Esophagus squamous epithelium (tissue), 5 donors: ENCODE results near the gene SLC27A1. TPM values are rescaled to one million over a fixed set of nuclear protein-coding genes. Genes with fewer than 3 reads are reported as not detected.

Experiments used
- DNase-seq: peaks from one replicate; lab custom pipeline; 2025; lab: John Stamatoyannopoulos, UW
- H3K27ac ChIP-seq, 4 donors: fragments of 200-600 bp; sonication (generic); one replicate each; pipeline ENCODE4 v1.5.1; 2016 to 2019; ENCODE audit warnings: mild to moderate bottlenecking in 1 of 4
- H3K27me3 ChIP-seq, 4 donors: fragments of 200-600 bp; sonication (generic); 1 replicate in 3 of 4; 2 replicates in 1 of 4; pipeline versions ENCODE4 v1.5.1 to v1.6.0; 2017 to 2021; ENCODE audit warnings: antibody characterized with exemption in 1 of 4
- H3K36me3 ChIP-seq, 3 donors: fragments of 200-600 bp; sonication (generic); one replicate each; pipeline ENCODE4 v1.5.1; 2016 to 2019
- H3K4me1 ChIP-seq, 3 donors: fragments of 200-600 bp; sonication (generic); one replicate each; pipeline ENCODE4 v1.5.1; 2017 to 2019
- H3K4me3 ChIP-seq, 4 donors: fragments of 200-600 bp; sonication (generic); 1 replicate in 3 of 4; 2 replicates in 1 of 4; pipeline ENCODE4 v1.5.1; 2016 to 2019; ENCODE audit warnings: mild to moderate bottlenecking in 2 of 4, moderate library complexity in 1 of 4
- H3K9me3 ChIP-seq, 3 donors: fragments of 200-600 bp; sonication (generic); one replicate each; pipeline ENCODE4 v1.5.1; 2016 to 2019
- CTCF ChIP-seq, 6 experiments: fragments of 450-650 bp in 4 of 6; fragments of 200-600 bp in 2 of 6; sonication (generic) in 2 of 6; IDR thresholded peaks; one replicate each; pipeline ENCODE4 v1.5.1; 2016 to 2019; ENCODE audit warnings: antibody characterized with exemption in 6 of 6, mild to moderate bottlenecking in 4 of 6, moderate library complexity in 4 of 6
- POLR2A ChIP-seq, 4 donors: fragments of 450-650 bp; IDR thresholded peaks; one replicate each; pipeline ENCODE4 v1.6.1; 2017; ENCODE audit warnings: antibody characterized with exemption in 4 of 4, mild to moderate bottlenecking in 4 of 4, moderate library complexity in 3 of 4
- WGBS, 2 donors: methylation state at CpG; one replicate each; pipeline ENCODE4 v1.1.5; 2018; 5-methylcytosine and 5-hydroxymethylcytosine counted together
- intact Hi-C: fragments of 100-400 bp; cut with DNase I; formaldehyde crosslinking; loops from one replicate; pipeline ENCODE4 v1.15.0; 2022
- total RNA-seq, 4 donors: library from RNA; depleted of rRNA; stranded (reverse); fragments of >200 nt; gene quantifications; one replicate each; pipeline ENCODE4 v1.1.0, GENCODE V29; 2016
- donor health status: DM: yes; HTN: yes; CAD: no.

SLC27A1 gene
- total RNA-seq, 4 donors from 2014 or later: 4.1 to 19.5 (median 8.7) TPM

DNA sequence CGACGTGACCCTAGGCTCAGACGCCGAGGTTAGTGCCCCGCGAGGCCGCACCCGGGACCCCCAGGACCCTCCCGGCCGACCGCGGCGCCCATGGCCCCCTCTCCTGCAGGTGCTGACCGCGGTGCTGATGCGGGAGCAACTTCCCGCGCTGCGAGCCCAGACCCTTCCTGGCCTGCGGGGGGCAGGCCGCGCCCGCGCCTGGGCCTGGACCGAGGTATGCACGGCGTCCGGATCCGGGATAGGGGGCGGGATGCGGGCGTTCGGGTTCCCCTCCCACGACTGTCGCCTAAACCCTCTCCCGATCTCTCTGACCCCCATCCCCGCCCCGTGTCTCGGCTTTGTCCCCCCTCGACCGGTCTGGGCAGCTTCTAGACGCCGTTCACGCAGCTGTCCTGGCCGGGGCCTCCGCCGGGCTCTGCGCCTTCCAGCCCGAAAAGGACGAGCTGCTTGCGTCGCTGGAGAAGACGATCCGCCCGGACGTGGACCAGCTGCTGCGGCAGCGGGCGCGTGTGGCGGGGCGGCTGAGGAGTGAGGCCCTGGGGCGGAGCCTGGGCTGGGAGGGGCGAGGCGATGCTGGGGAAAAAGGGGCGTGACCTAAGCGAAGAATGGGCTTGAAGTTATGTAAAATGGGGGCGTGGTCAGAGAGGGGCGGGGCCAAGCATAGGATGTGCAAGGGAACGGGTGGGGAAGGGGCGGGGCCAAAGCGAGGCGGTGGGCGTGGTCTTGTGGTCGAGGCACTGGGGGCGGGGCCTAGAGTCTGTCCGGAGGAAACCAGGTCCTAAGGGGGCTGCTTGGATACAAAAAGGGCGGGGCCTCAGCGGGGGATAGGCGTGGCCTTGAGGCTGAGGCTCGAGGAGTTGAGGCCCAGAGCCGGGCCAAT lies 69.2 kb downstream of the SLC27A1 start:
- intact Hi-C loops: no loop called here
- peak; percentile 91 for DNase-seq
- TF ChIP-seq CTCF (IDR thresholded peaks at IDR 0.05) (peak in 3 of 6 experiments; percentile 21 to 34 (median 31)), POLR2A (IDR thresholded peaks at IDR 0.05) (no peak)
- Histone ChIP-seq H3K27me3 (no peaks in the 10 kb centered on the region), H3K36me3 (no peaks in the 10 kb centered on the region), H3K4me3 (peak overlapping the region; percentile 31 to 70 (median 50)), H3K27ac (peak overlapping the region; percentile 3 to 77 (median 66)), H3K4me1 (peaks cover 9 to 16% (median 11%) of the 10 kb centered on the region in 3 donors), H3K9me3 (no peaks in the 10 kb centered on the region)
- WGBS, 2 donors: 3% methylated on average over 32 to 35 of the region's 82 CpGs

DNA sequence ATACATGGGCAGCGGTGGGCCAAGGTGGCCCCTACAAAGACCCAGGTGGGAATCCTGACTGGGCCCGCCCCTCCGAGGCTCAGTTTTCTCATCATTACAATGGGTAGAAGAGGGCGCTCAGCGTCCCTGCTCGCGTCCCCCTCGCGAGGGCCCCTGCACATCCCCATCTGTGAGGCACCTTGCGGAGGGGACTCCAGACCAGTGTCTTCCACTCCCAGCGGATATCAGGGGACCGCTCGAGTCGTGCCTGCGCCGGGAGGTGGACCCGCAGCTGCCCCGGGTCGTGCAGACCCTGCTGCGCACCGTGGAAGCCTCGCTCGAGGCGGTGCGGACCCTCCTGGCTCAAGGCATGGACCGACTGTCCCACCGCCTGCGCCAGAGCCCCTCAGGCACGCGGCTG lies 69.8 kb downstream of the SLC27A1 start:
- no peaks in the 10 kb centered on the region for H3K36me3 ChIP-seq
- H3K27me3 ChIP-seq: no peaks in the 10 kb centered on the region
- intact Hi-C loops: no loop called here
- no peaks in the 10 kb centered on the region for H3K9me3 ChIP-seq
- DNase-seq: no peak
- TF ChIP-seq CTCF (IDR thresholded peaks at IDR 0.05): no peak
- no peak for TF ChIP-seq POLR2A (IDR thresholded peaks at IDR 0.05)
- WGBS, 2 donors: 70 to 83% methylated on average over 6 to 12 of the region's 30 CpGs
- peaks cover 9 to 16% (median 11%) of the 10 kb centered on the region in 3 donors for H3K4me1 ChIP-seq
- no peak overlapping the region for H3K4me3 ChIP-seq
- peak overlapping the region in 1 of 4 donors; percentile 22 for H3K27ac ChIP-seq

DNA sequence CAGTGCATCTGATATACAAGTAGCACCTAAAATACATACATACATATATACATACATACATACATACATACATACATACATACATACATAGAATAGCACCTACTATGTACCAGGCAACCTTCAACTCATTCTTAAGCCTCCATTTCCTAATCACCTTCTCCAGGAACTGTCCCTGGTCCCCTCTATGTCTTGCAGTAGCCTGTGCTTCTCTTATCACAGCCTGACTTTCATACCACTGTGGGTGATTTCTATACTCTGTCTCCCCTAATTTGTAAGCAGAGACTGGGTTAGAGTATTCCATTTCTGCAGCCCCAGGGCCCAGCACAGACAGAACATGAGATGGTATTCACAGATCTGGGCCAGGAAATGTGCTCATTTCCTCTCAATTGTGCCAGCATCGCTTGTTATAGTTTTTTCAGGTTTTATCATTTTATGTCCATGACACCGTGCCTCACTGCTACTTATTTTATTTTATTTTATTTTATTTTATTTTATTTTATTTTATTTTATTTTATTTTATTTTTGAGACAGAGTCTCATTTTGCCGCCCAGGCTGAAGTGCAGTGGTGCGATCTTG lies 70.9 kb downstream of the SLC27A1 start:
- Histone ChIP-seq H3K27me3 (no peaks in the 10 kb centered on the region), H3K4me1 (peaks cover 9 to 16% (median 11%) of the 10 kb centered on the region in 3 donors), H3K27ac (no peak overlapping the region), H3K9me3 (no peaks in the 10 kb centered on the region), H3K4me3 (no peak overlapping the region), H3K36me3 (no peaks in the 10 kb centered on the region)
- no peak for DNase-seq
- TF ChIP-seq CTCF (IDR thresholded peaks at IDR 0.05) (no peak), POLR2A (IDR thresholded peaks at IDR 0.05) (no peak)
- intact Hi-C loops: no loop called here
- WGBS, 2 donors: 78 to 85% methylated on average over 4 of the region's 4 CpGs

GRCh38 chr19:17542042-17542441 lies 71.7 kb downstream of the SLC27A1 start:
- Histone ChIP-seq H3K27me3 (no peaks in the 10 kb centered on the region), H3K27ac (no peak overlapping the region)
- 67 to 73% methylated on average over 2 to 9 of the region's 15 CpGs for WGBS, 2 donors

More at GRCh38 chr19:17542042-17542441, 71.7 kb downstream of the SLC27A1 start:
- no peak overlapping the region for H3K4me3 ChIP-seq
- intact Hi-C loops: no loop called here
- H3K4me1 ChIP-seq: peaks cover 9 to 16% (median 11%) of the 10 kb centered on the region in 3 donors
- DNase-seq: no peak
- no peaks in the 10 kb centered on the region for H3K9me3 ChIP-seq
- TF ChIP-seq CTCF (IDR thresholded peaks at IDR 0.05) (no peak), POLR2A (IDR thresholded peaks at IDR 0.05) (no peak)
- no peaks in the 10 kb centered on the region for H3K36me3 ChIP-seq
